GM06990 (cell line): ENCODE results near the gene ASB3.
"Not testable (repeated sequence)": the region's sequence is repeated elsewhere in the genome, so short reads cannot be mapped to it uniquely, and the experiment has no call there.

ENCODE experiments used
- DNase-seq: peaks from one replicate; pipeline ENCODE4 v3.0.0-alpha.2; 2011; ENCODE audit not compliant: insufficient read length; ENCODE audit errors: extremely low read depth
- H3K27me3 ChIP-seq: replicated peaks from 2 replicates; pipeline ENCODE4 v1.6.0; 2011; ENCODE audit warnings: low read length; ENCODE audit not compliant: control insufficient read depth, insufficient read depth
- H3K36me3 ChIP-seq: 2 replicates; pipeline ENCODE4 v1.5.1; 2011; ENCODE audit warnings: low read length; ENCODE audit not compliant: control insufficient read depth, insufficient read depth
- H3K4me3 ChIP-seq: replicated peaks from 2 replicates; pipeline ENCODE4 v1.5.1; 2011; ENCODE audit warnings: low read depth, mild to moderate bottlenecking, control low read depth, low read length
- TF ChIP-seq, protein P1 (sequence below): IDR thresholded peaks from 2 replicates; pipeline ENCODE4 v1.5.1; 2011; ENCODE audit warnings: low read length, control low read depth, mild to moderate bottlenecking, inconsistent platforms; ENCODE audit not compliant: insufficient read depth, poor library complexity, severe bottlenecking

Gene ASB3

DNA sequence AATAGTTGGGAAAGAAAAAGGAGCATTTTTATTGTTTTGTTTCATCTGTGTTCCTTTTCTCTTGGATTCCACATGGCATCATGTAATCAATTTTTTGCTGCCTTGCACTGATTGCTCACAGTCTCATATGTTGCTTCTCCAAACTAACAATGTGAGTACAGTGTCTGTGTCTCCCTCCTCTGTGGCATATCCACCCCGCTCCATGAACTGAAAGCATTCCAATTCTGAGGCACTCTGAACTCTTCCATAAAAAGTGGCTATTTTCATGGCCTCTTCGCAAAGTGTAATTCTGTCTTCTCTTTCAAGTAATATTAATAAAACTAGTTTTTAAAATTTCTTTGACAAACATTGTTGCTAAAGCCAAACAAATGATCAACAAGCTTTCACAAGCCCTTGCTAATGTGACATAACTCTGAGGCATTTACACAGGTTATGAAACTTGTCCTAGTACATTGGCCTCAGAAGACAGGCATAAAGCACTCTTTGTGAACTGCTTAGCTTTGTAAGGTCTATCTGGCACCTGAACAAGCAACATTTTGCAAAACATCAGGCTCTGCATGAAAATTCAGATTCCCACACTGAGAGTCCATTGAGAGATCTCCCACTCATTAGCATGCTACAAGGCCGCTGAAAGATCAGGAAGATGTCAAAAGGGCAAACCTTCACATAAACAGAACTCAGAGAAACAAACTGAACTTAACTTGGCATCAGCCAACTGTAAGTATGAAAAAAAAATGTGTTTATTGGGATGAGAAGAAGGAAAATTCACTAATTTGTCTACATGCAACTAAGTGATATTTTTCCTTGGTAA, 40.0 kb upstream of the ASB3 start:
- TF ChIP-seq, protein P1, sequence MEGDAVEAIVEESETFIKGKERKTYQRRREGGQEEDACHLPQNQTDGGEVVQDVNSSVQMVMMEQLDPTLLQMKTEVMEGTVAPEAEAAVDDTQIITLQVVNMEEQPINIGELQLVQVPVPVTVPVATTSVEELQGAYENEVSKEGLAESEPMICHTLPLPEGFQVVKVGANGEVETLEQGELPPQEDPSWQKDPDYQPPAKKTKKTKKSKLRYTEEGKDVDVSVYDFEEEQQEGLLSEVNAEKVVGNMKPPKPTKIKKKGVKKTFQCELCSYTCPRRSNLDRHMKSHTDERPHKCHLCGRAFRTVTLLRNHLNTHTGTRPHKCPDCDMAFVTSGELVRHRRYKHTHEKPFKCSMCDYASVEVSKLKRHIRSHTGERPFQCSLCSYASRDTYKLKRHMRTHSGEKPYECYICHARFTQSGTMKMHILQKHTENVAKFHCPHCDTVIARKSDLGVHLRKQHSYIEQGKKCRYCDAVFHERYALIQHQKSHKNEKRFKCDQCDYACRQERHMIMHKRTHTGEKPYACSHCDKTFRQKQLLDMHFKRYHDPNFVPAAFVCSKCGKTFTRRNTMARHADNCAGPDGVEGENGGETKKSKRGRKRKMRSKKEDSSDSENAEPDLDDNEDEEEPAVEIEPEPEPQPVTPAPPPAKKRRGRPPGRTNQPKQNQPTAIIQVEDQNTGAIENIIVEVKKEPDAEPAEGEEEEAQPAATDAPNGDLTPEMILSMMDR = no peak
- H3K27me3 ChIP-seq = no peaks in the 10 kb centered on the region
- no peaks in the 10 kb centered on the region for H3K36me3 ChIP-seq
- H3K4me3 ChIP-seq = no peak overlapping the region
- DNase-seq = no peak

DNA sequence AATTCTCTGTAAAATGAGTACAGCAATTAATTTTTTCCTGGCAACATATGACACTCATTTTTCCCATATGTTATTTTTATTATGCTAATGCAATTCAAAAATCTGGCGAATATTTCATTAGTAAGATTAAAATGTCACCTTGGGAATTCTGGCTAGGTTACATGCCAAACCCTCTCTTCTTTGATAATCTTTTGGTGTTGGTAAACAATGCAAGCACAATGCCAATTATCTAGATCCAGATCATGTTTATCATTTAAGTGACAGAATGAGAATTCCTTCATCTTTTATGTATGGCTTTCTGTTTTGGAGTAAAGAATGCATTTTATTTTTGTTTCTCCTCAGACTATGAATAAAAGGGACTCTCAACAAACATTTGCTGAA, 39.3 kb upstream of the ASB3 start:
- DNase-seq = no peak
- TF ChIP-seq, protein P1 = no peak
- Histone ChIP-seq H3K27me3 (no peaks in the 10 kb centered on the region), H3K4me3 (no peak overlapping the region), H3K36me3 (no peaks in the 10 kb centered on the region)

DNA sequence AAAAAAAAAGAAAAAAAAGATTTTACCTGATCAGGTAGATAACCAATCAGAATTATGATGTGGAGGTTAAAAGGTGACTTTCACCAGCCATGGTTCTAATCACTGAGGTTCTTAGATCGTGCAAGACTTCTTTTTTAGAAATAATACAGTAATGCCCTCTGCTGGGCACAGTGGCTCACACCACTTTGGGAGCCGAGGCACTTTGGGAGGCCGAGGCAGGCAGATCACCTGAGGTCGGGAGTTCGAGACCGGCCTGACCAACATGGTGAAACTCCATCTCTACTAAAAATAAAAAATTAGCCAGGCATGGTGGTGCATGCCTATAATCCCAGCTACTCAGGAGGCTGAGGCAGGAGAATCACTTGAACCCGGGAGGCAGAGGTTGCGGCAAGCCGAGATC, 36.9 kb upstream of the ASB3 start:
- peak; percentile 6 for DNase-seq
- not testable (repeated sequence) for H3K4me3 ChIP-seq, H3K27me3 ChIP-seq, H3K36me3 ChIP-seq
- TF ChIP-seq, protein P1 = peak; percentile 9

DNA sequence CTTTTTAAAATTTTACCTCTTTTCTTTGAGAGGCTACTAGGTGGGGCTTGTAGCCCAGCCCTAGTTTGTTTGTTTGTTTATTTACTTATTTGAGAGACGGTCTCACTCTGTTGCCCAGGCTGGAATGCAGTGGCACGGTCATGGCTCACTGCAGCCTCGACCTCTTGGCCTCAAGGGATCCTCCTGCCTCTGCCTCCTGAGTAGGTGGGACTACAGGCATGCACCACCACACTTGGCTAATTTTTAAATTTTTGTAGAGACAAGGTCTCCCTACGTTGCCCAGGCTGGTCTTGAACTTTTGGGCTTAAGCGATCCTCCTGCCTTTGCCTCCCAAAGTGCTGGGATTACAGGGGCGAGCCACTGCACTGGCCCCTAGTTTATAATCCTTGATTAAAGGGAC, 35.1 kb upstream of the ASB3 start:
- H3K27me3 ChIP-seq = no peaks in the 10 kb centered on the region
- TF ChIP-seq, protein P1 = no peak
- no peak for DNase-seq
- H3K4me3 ChIP-seq = no peak overlapping the region
- peaks cover 4% of the 10 kb centered on the region for H3K36me3 ChIP-seq

DNA sequence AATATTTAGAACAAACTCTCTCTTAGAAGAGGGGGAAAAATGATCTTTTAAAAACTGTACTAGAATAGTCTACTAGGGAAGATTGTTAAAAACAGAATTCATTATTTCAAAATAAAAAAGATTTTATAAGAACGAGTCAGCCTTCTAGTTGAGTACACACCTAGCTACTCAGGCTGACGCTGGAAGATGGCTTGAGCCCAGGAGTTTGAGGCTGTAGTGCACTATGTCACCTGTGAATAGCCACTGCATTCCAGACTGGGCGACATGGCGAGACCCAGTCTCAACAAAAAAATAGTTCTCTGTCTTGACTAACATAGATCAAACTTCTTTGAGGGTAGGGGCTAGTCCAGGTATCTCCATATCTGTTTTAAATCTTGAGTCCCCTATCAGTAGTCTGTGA, 34.0 kb upstream of the ASB3 start:
- TF ChIP-seq, protein P1 = no peak
- H3K4me3 ChIP-seq = no peak overlapping the region
- DNase-seq = no peak
- peaks cover 6% of the 10 kb centered on the region for H3K36me3 ChIP-seq
- no peaks in the 10 kb centered on the region for H3K27me3 ChIP-seq
